ENCODE results near the gene CDX2.

- TF ChIP-seq CTCF (IDR thresholded peaks at IDR 0.05), result peak; percentile 51
- TF ChIP-seq TCF7L2 (IDR thresholded peaks at IDR 0.05; ENCODE audit: low read depth, low read length), result no peak
- TF ChIP-seq POLR2AphosphoS5 (IDR thresholded peaks at IDR 0.05; ENCODE audit: low read depth, low read length), result no peak
- TF ChIP-seq SIN3A (IDR thresholded peaks at IDR 0.05; ENCODE audit: borderline replicate concordance, insufficient read depth, low read depth, low read length), result 0 out of 2 replicates have a peak, but pooled peaks have one; percentile 13
- TF ChIP-seq REST (IDR thresholded peaks at IDR 0.05; ENCODE audit: insufficient read depth in 1 of 2, low read depth in 2 of 2, low read length in 1 of 2), result no peak
Measured at GRCh38 chr13:27968316-27969081, 616 bp downstream of the CDX2 start.
